Hair follicular keratinocyte (primary cell): ENCODE data around the gene MMP24. TPM values are rescaled to one million over a fixed set of nuclear protein-coding genes. Genes with fewer than 3 reads are reported as not detected.

Source experiments
- total RNA-seq: library from RNA; depleted of rRNA; stranded (reverse); fragments of >200 nt; gene quantifications from 2 replicates; pipeline ENCODE4 v1.2.3, GENCODE V29; 2015

The MMP24 gene
- under 0.01 TPM in 1 of 2 replicates, not detected in the other for total RNA-seq

DNA sequence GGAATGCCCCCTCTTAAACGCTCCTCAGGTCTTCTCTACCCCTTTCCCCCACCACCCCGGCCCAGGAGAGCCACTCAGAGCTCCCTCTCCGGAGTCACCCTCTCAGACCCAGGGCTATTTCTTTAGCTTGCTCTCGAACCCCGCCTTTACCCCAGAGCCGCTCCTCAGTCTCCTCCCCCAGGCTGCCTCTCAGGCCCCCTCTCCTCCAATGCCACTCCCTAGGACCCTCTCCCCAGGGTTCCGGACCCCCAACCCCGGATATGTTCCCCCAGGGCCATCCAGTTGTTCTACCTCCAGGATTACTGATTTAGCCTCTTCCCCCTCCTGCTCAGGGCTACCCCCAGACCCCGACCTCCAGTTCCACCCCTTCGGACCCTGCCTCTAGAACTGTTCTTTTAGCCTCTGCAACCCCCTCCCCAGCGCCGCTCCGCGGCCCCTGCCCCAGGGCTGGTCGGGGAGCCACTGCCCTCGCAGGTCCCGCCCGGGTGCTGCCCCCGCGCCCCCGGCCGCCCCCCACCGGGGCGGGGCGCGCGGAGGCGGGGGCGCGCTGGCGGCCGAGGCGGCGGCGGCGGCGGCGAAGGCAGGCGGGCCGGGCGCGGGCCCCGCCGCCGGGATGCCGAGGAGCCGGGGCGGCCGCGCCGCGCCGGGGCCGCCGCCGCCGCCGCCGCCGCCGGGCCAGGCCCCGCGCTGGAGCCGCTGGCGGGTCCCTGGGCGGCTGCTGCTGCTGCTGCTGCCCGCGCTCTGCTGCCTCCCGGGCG, at the start of gene MMP24:
Gene MMP24 (plus strand): TSS at position 565 of the 758 bp plus-strand sequence. CDS start 49 bp downstream, at position 614.

DNA sequence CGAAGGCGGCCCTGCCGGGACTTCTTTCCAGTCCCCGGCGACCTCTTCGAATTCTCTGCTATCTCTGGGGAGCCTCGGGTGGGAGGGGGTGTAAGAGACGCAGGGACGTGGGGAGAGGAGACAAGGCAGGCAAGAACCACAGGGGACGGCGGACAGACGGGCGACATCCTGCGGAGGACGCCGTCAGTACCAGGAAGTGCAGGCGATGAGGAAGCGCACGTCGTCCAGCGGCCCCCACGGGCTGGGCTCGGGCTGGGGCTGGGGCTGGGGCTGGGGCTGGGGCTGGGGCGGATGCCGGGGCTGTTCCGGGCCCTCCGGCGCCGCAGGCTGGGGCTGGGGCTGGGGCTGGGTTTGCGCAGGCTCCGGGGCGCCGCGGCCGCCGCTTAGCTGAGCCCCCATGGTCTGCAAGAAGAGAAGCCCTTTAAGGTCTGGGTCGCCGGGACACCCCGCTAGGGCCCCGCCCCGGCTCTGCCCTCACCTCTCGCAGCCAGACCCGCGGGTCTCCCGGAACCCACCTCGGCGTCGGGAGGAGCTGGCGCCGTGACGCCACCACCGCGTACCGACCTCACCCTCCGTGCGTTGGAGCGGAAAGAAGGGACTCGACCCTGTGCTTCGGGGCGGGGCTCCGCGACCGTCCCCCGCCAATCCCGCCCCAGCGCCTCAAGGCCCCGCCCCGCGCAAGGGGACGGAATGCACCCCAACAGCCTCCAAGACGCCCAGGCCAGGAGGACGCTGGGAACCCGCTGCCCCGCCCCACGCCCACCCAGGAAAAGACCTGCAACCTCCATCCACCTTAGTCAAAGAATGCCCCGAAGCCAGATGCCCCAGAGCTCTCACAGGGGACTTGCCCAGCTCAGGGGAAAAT, 51.3 kb downstream of the MMP24 start, which contains the start of gene MMP24OS:
Gene MMP24OS (minus strand): TSS at position 592 of the 865 bp plus-strand sequence. CDS start 193 bp downstream, at position 399.

DNA sequence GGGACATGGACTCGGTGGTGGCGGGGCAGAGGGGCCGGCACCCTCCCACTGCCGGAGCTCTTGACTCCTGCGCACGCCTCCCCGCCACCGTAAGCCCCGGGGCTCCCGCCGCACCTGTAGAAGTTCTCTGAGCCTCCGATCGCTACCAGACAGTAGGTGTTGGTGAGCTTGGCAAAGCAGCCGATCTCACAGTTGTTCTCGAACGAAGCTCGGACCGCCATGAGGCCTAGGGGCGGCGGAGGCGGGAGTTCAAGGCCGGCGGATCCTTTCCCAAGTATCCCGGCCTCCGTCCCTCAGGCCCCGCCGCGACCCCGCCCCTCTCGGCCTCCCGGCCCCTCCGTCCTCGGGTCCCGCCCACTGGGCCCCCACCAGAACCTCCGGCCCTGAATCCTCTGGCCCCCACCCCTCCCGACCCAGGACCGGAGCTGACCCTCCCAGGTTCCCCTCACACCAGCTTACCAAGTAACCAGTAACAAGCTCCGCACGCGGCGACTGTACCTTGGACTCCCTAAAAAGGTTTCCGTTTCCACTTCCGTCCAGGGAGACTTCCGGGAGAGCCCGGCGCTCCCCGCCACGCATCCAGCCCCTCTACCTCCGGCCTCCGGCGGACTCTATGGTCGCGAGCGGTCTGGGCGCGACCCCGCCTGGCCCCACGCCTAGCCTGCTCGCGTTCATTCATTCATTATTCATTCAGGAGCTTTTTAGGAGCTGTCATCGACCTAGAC, 57.9 kb downstream of the MMP24 start, which contains the start of gene EIF6:
Gene EIF6 (minus strand): TSS at position 506 of the 725 bp plus-strand sequence. CDS start 285 bp downstream, at position 221.

DNA sequence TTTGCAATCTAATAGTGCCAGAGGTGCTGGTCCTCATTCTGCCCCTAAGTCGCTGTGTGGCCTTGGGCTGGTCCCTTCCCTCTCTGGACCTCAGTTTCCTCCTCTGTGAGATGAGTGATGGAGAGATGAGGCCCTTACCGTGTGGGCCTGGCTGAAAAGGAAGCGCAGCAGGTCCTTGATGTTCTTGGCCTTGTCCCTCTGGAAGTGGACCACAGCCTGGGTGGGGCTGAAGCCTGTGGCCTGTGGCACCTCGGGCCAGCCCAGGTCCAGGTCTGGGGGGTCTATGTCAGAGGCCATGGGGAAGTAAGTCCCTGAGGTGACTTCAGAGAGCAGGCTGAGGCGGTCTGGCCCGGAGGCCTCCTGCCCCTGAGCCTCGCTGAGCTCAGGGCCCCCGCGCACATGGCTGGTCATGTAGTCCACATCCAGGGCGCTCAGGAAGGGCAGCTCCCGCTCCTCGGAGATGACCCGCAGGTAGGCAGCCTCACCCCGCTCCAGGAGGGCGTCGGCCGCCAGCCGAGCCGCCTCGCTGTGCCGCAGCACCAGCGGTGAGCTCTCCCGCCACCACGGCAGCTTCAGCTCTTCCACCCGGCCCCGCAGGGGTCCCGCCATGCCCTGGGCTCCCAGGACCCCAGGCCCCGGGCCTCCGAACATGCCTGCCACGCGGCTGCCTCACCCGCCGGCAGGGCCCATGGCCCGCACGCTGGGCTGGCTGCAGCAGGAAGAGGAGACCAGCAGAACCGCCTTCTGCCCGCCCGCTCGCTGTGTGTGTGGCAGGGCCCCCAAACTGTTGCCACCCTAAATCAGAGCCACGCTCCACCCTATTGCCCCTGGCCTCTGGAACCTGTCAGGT, 65.4 kb downstream of the MMP24 start, which contains the start of gene FAM83C:
Gene FAM83C (minus strand): TSS at position 772 of the 850 bp plus-strand sequence. CDS start 121 bp downstream, at position 651.

Other genes with a start within 250 kb of the MMP24 start
- 42.5 and 49.3 TPM in 2 replicates for gene TRPC4AP, start 133.9 kb upstream of the MMP24 start, total RNA-seq
- 22.2 and 32.8 TPM in 2 replicates for gene EDEM2, start 79.4 kb upstream of the MMP24 start, total RNA-seq
- 151 and 162 TPM in 2 replicates for gene PROCR, start 54.6 kb upstream of the MMP24 start, total RNA-seq
- 16.9 and 20.5 TPM in 2 replicates for gene MMP24OS, start 51.4 kb downstream of the MMP24 start, total RNA-seq
- gene EIF6, start 58.1 kb downstream of the MMP24 start, total RNA-seq: 193 and 240 TPM in 2 replicates
- gene FAM83C, start 65.7 kb downstream of the MMP24 start, total RNA-seq: 0.62 and 1.0 TPM in 2 replicates
- 22.0 and 24.4 TPM in 2 replicates for gene UQCC1, start 185.3 kb downstream of the MMP24 start, total RNA-seq
- 0.19 and 0.31 TPM in 2 replicates for gene GDF5, start 211.5 kb downstream of the MMP24 start, total RNA-seq
- gene CEP250, start 228.9 kb downstream of the MMP24 start, total RNA-seq: 21.3 and 31.8 TPM in 2 replicates